ENCODE data around the gene PCID2.

The PCID2 gene

DNA sequence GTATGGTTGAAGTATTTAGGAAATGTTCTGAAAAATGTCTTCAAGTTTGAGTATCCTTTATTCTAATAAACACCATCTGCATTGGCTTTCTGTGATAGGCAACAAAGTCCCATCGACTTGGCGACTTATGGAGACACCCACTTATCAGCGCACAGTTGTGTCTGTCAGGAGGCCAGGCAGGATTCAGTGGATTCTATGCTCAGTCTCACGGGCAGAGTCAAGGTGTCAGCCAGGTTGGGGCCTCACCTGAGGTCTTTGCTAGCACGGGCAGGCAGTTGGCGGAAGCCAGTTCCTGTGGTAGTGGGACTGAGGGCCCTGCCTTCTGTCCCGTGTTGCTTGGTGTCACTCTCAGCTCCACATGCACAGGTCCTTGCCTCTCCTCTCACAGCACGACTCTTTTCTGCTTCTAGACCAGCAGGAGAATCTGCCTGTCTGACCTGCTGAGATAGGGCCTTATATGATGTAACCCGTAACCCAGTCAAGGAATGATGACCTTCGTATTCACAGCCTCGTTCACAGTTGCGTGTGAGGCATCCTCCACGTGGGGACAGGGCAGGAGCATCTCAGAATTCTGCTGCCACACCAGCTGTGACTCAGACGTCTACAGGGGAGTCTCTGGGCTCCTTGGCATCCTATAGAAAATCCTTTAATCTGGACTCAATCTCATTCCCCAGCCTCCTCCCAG is 10.9 kb upstream of the PCID2 start:
- no peak overlapping the region for H3K4me3 ChIP-seq (ENCODE audit: low read depth, low read length)
- H3K4me1 ChIP-seq (ENCODE audit: control insufficient read depth, insufficient read depth, low read length): peaks cover 23% of the 10 kb centered on the region
- no peak overlapping the region for H3K27ac ChIP-seq (ENCODE audit: low read depth, low read length)
- H3K9ac ChIP-seq (ENCODE audit: low read length): no peak overlapping the region
- H3K36me3 ChIP-seq (ENCODE audit: control insufficient read depth, insufficient read depth, low read length): peaks cover 62% of the 10 kb centered on the region
- H3K9me3 ChIP-seq (ENCODE audit: control insufficient read depth, insufficient read depth, low read depth, low read length): no peaks in the 10 kb centered on the region
- no peaks in the 10 kb centered on the region for H3K27me3 ChIP-seq (ENCODE audit: control insufficient read depth, insufficient read depth, low read length)

DNA sequence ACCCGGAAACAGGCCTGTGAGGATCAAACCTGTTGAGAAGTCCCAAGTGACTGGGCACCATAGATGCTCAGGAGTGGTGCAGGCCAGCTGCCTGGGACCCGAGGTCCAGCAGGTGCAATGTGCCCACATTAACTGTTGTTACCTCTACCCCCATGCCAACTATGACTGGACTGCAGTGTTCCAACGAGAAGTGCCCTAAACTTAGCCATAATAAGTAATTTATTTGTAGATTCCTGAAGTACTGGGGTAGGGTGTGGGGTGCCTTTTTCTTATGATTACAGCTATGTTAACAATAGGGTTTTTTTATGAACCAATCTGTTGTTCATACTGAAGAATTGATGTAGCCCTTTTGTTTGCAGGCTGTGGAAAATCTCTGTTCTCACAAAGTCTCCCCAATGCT is 10.1 kb upstream of the PCID2 start:
- no peak overlapping the region for H3K27ac ChIP-seq (ENCODE audit: low read depth, low read length)
- peaks cover 23% of the 10 kb centered on the region for H3K4me1 ChIP-seq (ENCODE audit: control insufficient read depth, insufficient read depth, low read length)
- H3K4me3 ChIP-seq (ENCODE audit: low read depth, low read length): no peak overlapping the region
- no peaks in the 10 kb centered on the region for H3K27me3 ChIP-seq (ENCODE audit: control insufficient read depth, insufficient read depth, low read length)
- H3K9me3 ChIP-seq (ENCODE audit: control insufficient read depth, insufficient read depth, low read depth, low read length): no peaks in the 10 kb centered on the region
- no peak overlapping the region for H3K9ac ChIP-seq (ENCODE audit: low read length)
- H3K36me3 ChIP-seq (ENCODE audit: control insufficient read depth, insufficient read depth, low read length): peaks cover 59% of the 10 kb centered on the region

DNA sequence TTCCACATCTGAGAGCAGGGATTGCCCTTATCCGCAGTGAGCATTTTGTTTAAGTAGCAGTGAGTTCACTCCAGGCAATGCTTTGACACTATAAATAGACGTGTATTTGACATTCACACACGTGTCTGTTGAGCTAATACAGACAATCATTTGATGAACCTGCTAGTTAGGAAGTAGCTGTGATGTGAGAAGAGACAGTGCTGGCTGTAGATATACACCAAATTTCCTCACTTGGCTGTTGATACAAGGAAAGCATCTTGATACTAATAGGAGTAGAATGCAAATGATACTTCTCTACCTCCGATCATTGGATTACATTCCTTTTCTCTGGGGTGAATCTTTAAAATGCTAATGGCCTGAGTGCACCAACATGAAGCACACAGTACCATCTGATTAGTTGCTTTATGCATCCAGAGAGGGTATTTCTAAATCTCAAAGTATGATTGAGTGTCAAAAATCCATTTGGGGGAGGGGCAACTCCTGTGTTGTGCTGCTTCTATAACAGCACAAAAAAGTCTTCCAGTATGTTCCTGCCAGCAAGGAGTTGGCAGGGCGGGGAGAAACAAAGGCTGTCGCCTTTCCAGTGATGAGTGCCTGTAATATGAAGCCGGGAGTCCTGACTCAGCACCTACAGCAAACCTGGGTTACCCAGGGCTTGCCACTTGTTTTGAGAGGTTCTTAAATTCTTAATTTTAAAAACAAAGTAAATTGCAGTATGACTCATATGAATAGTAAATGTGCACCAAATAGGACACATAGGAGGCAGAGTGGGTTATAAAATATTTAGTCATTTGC is 8.0 kb upstream of the PCID2 start:
- peak overlapping the region; percentile 57 for H3K27ac ChIP-seq (ENCODE audit: low read depth, low read length)
- peaks cover 46% of the 10 kb centered on the region for H3K36me3 ChIP-seq (ENCODE audit: control insufficient read depth, insufficient read depth, low read length)

DNA sequence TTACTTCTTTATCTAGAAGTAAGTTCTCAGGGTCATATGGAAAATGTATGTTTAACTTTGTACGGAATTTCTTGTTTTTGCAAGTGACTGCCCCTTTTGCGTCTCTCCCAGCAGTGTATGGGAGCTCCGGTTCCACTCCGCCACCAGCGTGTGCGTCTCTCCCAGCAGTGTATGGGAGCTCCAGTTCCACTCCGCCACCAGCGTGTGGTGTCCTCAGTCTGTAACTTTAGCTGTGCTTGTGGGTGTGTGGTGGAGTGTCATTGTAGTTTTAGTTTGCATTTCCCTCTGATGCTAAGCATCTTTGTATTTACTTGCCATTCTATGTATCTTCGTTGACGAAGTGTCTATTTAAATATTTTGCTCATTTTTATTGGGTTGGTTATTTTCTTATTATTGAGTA is 3.3 kb upstream of the PCID2 start:
- peaks cover 20% of the 10 kb centered on the region for H3K4me1 ChIP-seq (ENCODE audit: control insufficient read depth, insufficient read depth, low read length)
- no peak overlapping the region for H3K9ac ChIP-seq (ENCODE audit: low read length)
- H3K27ac ChIP-seq (ENCODE audit: low read depth, low read length): no peak overlapping the region
- H3K4me3 ChIP-seq (ENCODE audit: low read depth, low read length): 0 out of 2 replicates have a peak overlapping the region, but pooled peaks have one; percentile 13
- no peaks in the 10 kb centered on the region for H3K27me3 ChIP-seq (ENCODE audit: control insufficient read depth, insufficient read depth, low read length)
- no peaks in the 10 kb centered on the region for H3K9me3 ChIP-seq (ENCODE audit: control insufficient read depth, insufficient read depth, low read depth, low read length)
- peaks cover 17% of the 10 kb centered on the region for H3K36me3 ChIP-seq (ENCODE audit: control insufficient read depth, insufficient read depth, low read length)

More for the DNA sequence above, 8.0 kb upstream of the PCID2 start:
- Histone ChIP-seq H3K4me3 (ENCODE audit: low read depth, low read length) (peak overlapping the region; percentile 31; the same call in 1 of the 2 replicates), H3K9ac (ENCODE audit: low read length) (peak overlapping the region; percentile 9), H3K4me1 (ENCODE audit: control insufficient read depth, insufficient read depth, low read length) (peaks cover 23% of the 10 kb centered on the region), H3K27me3 (ENCODE audit: control insufficient read depth, insufficient read depth, low read length) (no peaks in the 10 kb centered on the region), H3K9me3 (ENCODE audit: control insufficient read depth, insufficient read depth, low read depth, low read length) (no peaks in the 10 kb centered on the region)

DNA sequence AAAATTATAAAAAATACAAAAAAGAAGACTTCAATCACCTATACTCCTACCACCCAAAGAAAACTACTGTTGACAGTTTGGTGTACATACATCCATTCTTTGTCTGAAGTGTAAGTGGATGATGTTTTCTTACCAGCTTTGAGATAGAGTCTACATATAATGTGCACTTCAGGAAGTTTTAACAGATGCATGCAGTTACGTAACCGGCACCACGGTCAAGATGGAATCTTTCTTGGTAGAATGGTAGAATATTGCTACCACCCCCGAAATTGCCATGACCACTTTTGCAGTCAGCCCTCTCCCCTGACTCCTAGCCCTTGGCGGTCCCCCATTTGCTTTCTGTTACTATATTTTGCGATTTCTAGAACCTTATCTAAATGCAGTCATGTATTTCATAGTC is 2.4 kb upstream of the PCID2 start:
- Histone ChIP-seq H3K27ac (ENCODE audit: low read depth, low read length) (no peak overlapping the region), H3K4me1 (ENCODE audit: control insufficient read depth, insufficient read depth, low read length) (peaks cover 10% of the 10 kb centered on the region), H3K9ac (ENCODE audit: low read length) (no peak overlapping the region), H3K27me3 (ENCODE audit: control insufficient read depth, insufficient read depth, low read length) (no peaks in the 10 kb centered on the region), H3K9me3 (ENCODE audit: control insufficient read depth, insufficient read depth, low read depth, low read length) (no peaks in the 10 kb centered on the region), H3K36me3 (ENCODE audit: control insufficient read depth, insufficient read depth, low read length) (peaks cover 24% of the 10 kb centered on the region), H3K4me3 (ENCODE audit: low read depth, low read length) (peak overlapping the region; percentile 83)

DNA sequence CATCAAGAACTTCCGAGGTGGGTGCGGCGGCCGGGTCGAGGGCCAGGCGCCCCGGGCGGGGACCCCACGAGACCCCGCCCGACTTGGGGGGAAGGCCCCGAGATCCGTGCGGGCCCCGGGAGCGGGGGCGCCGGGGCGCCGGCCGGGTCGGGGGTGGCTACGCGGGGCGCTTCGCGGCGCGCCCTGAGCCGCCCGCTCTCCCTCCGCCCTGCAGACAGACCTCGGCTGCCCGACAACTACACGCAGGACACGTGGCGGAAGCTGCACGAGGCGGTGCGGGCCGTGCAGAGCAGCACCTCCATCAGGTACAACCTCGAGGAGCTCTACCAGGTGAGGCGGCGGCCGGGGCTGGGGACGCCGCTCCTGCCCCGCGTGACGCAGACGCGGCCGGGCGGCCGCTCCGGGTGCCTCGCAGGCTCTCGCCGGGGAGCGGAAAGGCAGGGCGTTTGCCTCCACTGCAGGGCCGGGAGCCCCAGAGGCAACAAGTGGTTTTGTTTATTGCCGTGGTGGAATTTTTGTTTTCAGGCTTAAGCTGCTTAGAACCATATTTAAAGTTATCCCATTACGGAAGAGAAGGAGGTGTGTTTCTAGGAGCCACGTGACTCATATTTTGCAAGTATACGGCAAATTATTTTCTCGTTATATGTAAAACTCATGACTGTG is 1.4 kb upstream of the PCID2 start:
- H3K9ac ChIP-seq (ENCODE audit: low read length): peak overlapping the region; percentile 92
- peaks cover 3% of the 10 kb centered on the region; the same call in 1 of the 2 replicates for H3K4me1 ChIP-seq (ENCODE audit: control insufficient read depth, insufficient read depth, low read length)
- H3K9me3 ChIP-seq (ENCODE audit: control insufficient read depth, insufficient read depth, low read depth, low read length): no peaks in the 10 kb centered on the region
- H3K27ac ChIP-seq (ENCODE audit: low read depth, low read length): peak overlapping the region; percentile 82; the same call in 1 of the 2 replicates
- H3K27me3 ChIP-seq (ENCODE audit: control insufficient read depth, insufficient read depth, low read length): no peaks in the 10 kb centered on the region
- H3K36me3 ChIP-seq (ENCODE audit: control insufficient read depth, insufficient read depth, low read length): peaks cover 29% of the 10 kb centered on the region
- H3K4me3 ChIP-seq (ENCODE audit: low read depth, low read length): peak overlapping the region; percentile 83

DNA sequence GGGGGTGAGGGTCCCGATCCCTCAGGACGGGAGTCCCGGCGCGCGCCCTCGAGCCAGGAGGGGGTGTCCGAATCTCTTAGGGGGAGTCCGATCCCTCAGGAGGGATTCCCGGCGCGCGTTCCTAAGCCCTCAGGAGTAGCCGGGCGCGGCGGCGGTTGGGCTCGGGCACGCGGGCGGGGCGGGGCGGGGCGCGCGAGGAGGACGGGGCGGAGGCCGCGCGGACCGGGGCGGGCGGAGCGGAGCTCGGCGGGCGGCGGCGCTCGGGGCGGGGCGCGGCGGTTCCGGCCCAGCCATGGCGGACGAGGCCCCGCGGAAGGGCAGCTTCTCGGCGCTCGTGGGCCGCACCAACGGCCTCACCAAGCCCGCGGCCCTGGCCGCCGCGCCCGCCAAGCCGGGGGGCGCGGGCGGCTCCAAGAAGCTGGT is 878 bp upstream of the PCID2 start, which contains the start of gene CUL4A:
Gene CUL4A, plus strand, starts transcription at position 278 of the 423 bp plus-strand sequence. Its CDS starts 15 bp downstream, at position 293.
- Histone ChIP-seq H3K4me3 (ENCODE audit: low read depth, low read length) (peak within 1 kb of the TSS; percentile 95), H3K36me3 (ENCODE audit: control insufficient read depth, insufficient read depth, low read length) (peaks cover 31% of the 10 kb centered on the region), H3K27me3 (ENCODE audit: control insufficient read depth, insufficient read depth, low read length) (no peaks in the 10 kb centered on the region), H3K9ac (ENCODE audit: low read length) (peak within 1 kb of the TSS; percentile 92), H3K9me3 (ENCODE audit: control insufficient read depth, insufficient read depth, low read depth, low read length) (no peaks in the 10 kb centered on the region), H3K27ac (ENCODE audit: low read depth, low read length) (peak within 1 kb of the TSS; percentile 99), H3K4me1 (ENCODE audit: control insufficient read depth, insufficient read depth, low read length) (0 out of 2 replicates have a peak, but pooled peaks cover 3% of the 10 kb centered on the region)

DNA sequence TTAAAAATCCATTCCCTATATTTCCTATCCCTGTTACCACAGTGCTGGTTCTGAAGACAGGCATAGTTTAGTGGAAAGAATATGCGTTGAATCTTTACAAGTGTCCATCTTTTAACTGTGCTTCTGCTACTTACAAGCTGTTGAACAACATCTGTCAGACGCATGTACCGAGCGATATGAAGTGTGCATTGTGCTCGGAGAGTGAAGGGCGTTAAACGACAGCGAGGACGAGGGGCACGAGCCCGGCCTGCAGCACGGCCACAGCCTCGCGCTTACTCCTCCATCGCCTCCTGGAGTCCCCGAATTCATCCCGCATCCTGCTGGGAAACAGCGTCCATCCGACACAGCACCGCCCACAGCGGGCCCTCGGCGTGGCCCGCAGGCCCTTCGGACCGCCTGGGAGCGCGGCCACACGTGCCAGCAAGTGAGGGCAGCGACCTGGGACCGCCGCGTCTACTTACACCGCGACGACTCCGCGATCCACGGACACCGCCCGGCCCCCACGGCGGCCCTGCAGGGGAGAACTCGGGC is 514 bp downstream of the PCID2 start:
- peak overlapping the region; percentile 92 for H3K9ac ChIP-seq (ENCODE audit: low read length)
- H3K9me3 ChIP-seq (ENCODE audit: control insufficient read depth, insufficient read depth, low read depth, low read length): no peaks in the 10 kb centered on the region
- H3K27ac ChIP-seq (ENCODE audit: low read depth, low read length): peak overlapping the region; percentile 99
- H3K4me3 ChIP-seq (ENCODE audit: low read depth, low read length): peak overlapping the region; percentile 95
- H3K4me1 ChIP-seq (ENCODE audit: control insufficient read depth, insufficient read depth, low read length): 0 out of 2 replicates have a peak, but pooled peaks cover 3% of the 10 kb centered on the region
- no peaks in the 10 kb centered on the region for H3K27me3 ChIP-seq (ENCODE audit: control insufficient read depth, insufficient read depth, low read length)
- peaks cover 29% of the 10 kb centered on the region for H3K36me3 ChIP-seq (ENCODE audit: control insufficient read depth, insufficient read depth, low read length)

DNA sequence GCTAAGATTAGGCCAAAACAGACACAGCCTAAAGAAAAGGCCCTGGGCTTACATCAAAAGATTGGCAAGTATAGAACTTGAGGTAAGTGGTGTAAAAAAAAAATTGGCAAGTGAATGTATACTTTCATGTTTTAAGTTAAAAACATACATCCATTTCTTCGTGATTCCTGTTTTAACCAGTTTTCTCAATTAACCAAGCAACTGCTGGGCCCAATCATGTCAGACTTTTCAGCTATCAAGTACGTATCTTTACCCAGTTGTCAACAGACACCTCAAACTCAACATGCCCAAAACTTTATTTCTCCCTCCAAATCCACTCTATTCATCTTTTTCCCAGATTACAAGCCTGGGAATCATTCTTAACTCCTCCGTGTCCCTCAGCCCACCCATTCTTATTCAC is 1.0 kb downstream of the PCID2 start:
- H3K4me1 ChIP-seq (ENCODE audit: control insufficient read depth, insufficient read depth, low read length): 0 out of 2 replicates have a peak, but pooled peaks cover 3% of the 10 kb centered on the region
- peaks cover 29% of the 10 kb centered on the region for H3K36me3 ChIP-seq (ENCODE audit: control insufficient read depth, insufficient read depth, low read length)
- H3K27me3 ChIP-seq (ENCODE audit: control insufficient read depth, insufficient read depth, low read length): no peaks in the 10 kb centered on the region
- H3K4me3 ChIP-seq (ENCODE audit: low read depth, low read length): peak overlapping the region; percentile 95
- H3K9me3 ChIP-seq (ENCODE audit: control insufficient read depth, insufficient read depth, low read depth, low read length): no peaks in the 10 kb centered on the region
- peak overlapping the region; percentile 92 for H3K9ac ChIP-seq (ENCODE audit: low read length)
- 0 out of 2 replicates have a peak overlapping the region, but pooled peaks have one; percentile 99 for H3K27ac ChIP-seq (ENCODE audit: low read depth, low read length)

DNA sequence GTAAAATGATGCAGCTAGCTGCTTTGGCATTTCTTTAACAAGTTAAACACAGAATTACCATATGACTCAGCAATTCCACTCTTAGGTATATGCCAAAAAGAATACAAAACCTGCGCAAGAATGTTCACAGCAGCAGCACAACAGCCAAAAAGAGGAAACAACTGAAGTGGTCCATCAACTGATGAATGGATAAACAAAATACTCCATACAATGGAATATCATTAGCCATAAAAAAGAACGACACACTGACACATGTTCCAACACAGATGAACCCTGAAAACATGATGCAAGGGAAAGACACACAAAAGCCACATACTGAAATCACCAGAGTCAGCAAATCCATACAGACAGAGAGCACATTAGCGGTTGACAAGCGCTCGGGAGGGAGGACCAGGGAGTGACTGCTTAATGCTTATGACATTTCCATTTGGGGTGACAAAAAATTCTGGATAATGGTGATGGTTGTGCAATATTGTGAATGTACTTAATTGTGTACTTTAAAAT is 3.0 kb downstream of the PCID2 start:
- Histone ChIP-seq H3K9me3 (ENCODE audit: control insufficient read depth, insufficient read depth, low read depth, low read length) (no peaks in the 10 kb centered on the region), H3K4me1 (ENCODE audit: control insufficient read depth, insufficient read depth, low read length) (0 out of 2 replicates have a peak, but pooled peaks cover 3% of the 10 kb centered on the region), H3K27me3 (ENCODE audit: control insufficient read depth, insufficient read depth, low read length) (no peaks in the 10 kb centered on the region), H3K9ac (ENCODE audit: low read length) (no peak overlapping the region), H3K4me3 (ENCODE audit: low read depth, low read length) (no peak overlapping the region), H3K36me3 (ENCODE audit: control insufficient read depth, insufficient read depth, low read length) (peaks cover 22% of the 10 kb centered on the region), H3K27ac (ENCODE audit: low read depth, low read length) (no peak overlapping the region)
